ENCODE results near the gene ZNF169.

GRCh38 chr9:94302426-94302825 is 43.3 kb downstream of the ZNF169 start:
- no peak for TF ChIP-seq EZH2 (IDR thresholded peaks at IDR 0.05; ENCODE audit: borderline replicate concordance, low read depth, low read length, severe bottlenecking)
- no peak for TF ChIP-seq CTCF (IDR thresholded peaks at IDR 0.05; ENCODE audit: extremely low read depth in 1 of 2, insufficient read depth in 1 of 2, low read depth in 1 of 2, low read length in 2 of 2)
- TF ChIP-seq GATA2 (IDR thresholded peaks at IDR 0.05; ENCODE audit: insufficient read depth, insufficient read length, low read depth, low read length) = no peak
- no peak for TF ChIP-seq POLR2AphosphoS5 (IDR thresholded peaks at IDR 0.05; ENCODE audit: insufficient read depth, low read depth, low read length)

Measured in endothelial cell of umbilical vein (primary cell).